ENCODE results near the gene NXPH1.

DNA sequence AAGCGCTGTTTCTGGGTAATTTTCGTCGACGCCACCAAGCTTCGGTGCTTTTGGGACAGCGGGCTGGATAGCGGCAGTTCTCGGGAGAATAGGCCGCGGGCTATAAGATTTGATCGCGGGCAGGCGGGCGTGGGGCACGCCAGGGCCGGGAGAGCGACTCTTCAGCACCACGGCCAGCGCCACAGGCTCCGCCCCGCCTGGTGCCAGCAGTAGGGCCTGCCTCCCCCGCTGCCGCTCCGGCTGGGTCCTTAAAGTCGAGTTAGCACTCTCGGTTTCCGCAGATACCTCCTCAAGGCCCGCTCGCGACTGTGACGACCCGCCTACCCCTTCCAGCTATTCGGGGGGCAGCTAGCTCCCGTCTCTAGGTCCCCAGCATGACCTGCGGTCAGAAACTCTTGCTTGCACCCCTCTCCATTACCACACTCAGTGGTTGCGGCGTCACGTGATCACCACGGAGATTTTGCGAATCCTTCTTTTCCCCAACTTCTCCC lies 9.4 kb downstream of the NXPH1 start:
- TF ChIP-seq EZH2 (IDR thresholded peaks at IDR 0.05; ENCODE audit: borderline replicate concordance, low read length): no peak
- TF ChIP-seq, protein P1, sequence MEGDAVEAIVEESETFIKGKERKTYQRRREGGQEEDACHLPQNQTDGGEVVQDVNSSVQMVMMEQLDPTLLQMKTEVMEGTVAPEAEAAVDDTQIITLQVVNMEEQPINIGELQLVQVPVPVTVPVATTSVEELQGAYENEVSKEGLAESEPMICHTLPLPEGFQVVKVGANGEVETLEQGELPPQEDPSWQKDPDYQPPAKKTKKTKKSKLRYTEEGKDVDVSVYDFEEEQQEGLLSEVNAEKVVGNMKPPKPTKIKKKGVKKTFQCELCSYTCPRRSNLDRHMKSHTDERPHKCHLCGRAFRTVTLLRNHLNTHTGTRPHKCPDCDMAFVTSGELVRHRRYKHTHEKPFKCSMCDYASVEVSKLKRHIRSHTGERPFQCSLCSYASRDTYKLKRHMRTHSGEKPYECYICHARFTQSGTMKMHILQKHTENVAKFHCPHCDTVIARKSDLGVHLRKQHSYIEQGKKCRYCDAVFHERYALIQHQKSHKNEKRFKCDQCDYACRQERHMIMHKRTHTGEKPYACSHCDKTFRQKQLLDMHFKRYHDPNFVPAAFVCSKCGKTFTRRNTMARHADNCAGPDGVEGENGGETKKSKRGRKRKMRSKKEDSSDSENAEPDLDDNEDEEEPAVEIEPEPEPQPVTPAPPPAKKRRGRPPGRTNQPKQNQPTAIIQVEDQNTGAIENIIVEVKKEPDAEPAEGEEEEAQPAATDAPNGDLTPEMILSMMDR (IDR thresholded peaks at IDR 0.05; ENCODE audit: low read length): no peak

Measured in OCI-LY1 (cell line).